GM12801 (cell line): ENCODE measurements around the gene UBE2QL1.

Experiments
- CTCF ChIP-seq: IDR thresholded peaks from one replicate; pipeline ENCODE4 v1.5.1; 2011; ENCODE audit warnings: control low read depth; ENCODE audit not compliant: insufficient read length; ENCODE audit errors: extremely low read depth

The UBE2QL1 gene

GRCh38 chr5:6516823-6517222 is 68.2 kb downstream of the UBE2QL1 start:
- TF ChIP-seq CTCF: no peak

GRCh38 chr5:6517510-6517909 is 68.9 kb downstream of the UBE2QL1 start:
- TF ChIP-seq CTCF: no peak

GRCh38 chr5:6518298-6519057 is 69.8 kb downstream of the UBE2QL1 start:
- no peak for TF ChIP-seq CTCF

- no peak for TF ChIP-seq CTCF
These were observed 71.5 kb downstream of the UBE2QL1 start for GRCh38 chr5:6520201-6520600.

- no peak for TF ChIP-seq CTCF
These were observed 73.7 kb downstream of the UBE2QL1 start for GRCh38 chr5:6522331-6522730.

GRCh38 chr5:6522923-6523322 is 74.3 kb downstream of the UBE2QL1 start:
- TF ChIP-seq CTCF: no peak

- TF ChIP-seq CTCF: no peak
These were observed 76.8 kb downstream of the UBE2QL1 start for GRCh38 chr5:6525422-6525821.

- no peak for TF ChIP-seq CTCF
These were observed 77.3 kb downstream of the UBE2QL1 start for GRCh38 chr5:6525910-6526309.
